Activated naive CD4-positive, alpha-beta T cell (primary cell): ENCODE measurements around the gene CA5A.

Experiments
- DNase-seq, 4 experiments: peaks; one replicate each; lab custom pipeline; 2025; lab: John Stamatoyannopoulos, UW

Gene CA5A

DNA sequence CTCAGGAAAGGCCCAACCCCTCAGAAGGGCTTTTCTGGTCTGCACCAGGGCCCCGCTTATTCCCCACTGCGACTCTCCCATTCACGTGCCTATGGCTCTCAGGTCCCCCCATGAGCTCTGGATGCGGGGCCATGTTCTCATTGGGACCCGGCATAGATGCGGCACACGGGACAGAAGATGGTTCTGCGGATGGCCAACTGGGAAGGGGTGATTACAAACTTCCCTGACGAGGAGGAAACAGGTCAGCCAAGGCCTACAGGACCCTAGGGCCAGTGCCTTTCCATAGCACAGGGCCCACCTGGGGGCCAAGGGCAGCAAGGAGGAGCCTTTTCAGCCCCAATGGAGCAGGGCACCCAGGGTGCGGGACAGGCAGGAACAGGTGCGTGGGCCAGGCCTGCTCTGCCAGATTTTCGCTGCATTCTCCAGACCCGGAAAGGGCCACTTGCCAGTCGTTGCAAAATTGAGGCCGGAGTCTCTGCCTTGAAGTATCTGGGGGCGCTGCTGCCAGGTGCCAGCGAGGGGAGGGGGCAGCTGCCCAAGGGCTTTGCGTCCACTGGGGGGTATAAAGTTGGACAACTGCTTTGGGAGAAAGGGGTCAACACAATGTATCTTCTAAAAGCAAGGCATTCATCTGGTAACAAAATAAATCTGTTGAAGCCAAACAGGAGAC, 87.5 kb downstream of the CA5A start:
- DNase-seq: no peak

GRCh38 chr16:87847785-87848675, 88.3 kb downstream of the CA5A start:
- DNase-seq: no peak

GRCh38 chr16:87847467-87847784, 88.9 kb downstream of the CA5A start:
- no peak for DNase-seq

GRCh38 chr16:87846705-87847466, 89.4 kb downstream of the CA5A start:
- no peak for DNase-seq

- DNase-seq: no peak
Measured at GRCh38 chr16:87845807-87846619, 90.3 kb downstream of the CA5A start.

GRCh38 chr16:87845213-87845612, 91.1 kb downstream of the CA5A start:
- no peak for DNase-seq

- no peak for DNase-seq
Measured at GRCh38 chr16:87844809-87845208, 91.5 kb downstream of the CA5A start.

- no peak for DNase-seq
Measured at GRCh38 chr16:87844120-87844733, 92.1 kb downstream of the CA5A start.

GRCh38 chr16:87843678-87844105, 92.6 kb downstream of the CA5A start:
- no peak for DNase-seq

DNA sequence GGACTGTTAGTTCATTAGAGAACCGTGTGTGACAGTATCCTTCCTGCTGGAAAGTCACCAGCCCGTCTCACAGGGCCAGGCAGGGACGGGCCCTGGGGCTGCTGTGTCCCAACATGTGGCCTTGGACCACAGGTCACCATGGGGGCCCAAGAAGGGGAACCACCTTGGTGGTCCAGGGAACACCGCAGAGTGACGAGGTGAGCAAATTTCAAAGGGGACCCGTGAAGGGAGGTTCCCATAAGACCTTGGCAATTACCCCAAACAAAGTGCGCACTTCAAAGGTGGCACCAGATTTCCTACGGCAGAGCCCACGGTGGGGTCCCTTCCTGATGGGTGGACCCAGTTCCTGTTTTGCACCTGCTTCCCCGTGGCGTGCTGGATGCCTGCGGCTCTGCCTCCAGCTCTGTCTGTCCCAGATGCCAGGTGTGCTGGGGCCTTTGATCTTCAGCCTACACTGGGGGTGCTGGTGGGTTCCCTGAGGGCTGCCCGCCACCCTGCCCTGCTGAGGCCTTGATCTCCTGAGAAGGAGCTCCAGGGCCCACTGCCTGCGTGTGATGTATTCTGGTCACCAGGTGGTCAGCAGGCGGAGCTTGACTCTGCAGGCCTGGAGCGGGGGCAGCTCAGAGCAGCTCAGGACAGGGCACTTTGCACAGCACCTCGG, 94.0 kb downstream of the CA5A start:
- no peak for DNase-seq

- no peak for DNase-seq
Measured at GRCh38 chr16:87841340-87842208, 94.8 kb downstream of the CA5A start.

- no peak for DNase-seq
Measured at GRCh38 chr16:87840271-87840978, 95.9 kb downstream of the CA5A start.

DNA sequence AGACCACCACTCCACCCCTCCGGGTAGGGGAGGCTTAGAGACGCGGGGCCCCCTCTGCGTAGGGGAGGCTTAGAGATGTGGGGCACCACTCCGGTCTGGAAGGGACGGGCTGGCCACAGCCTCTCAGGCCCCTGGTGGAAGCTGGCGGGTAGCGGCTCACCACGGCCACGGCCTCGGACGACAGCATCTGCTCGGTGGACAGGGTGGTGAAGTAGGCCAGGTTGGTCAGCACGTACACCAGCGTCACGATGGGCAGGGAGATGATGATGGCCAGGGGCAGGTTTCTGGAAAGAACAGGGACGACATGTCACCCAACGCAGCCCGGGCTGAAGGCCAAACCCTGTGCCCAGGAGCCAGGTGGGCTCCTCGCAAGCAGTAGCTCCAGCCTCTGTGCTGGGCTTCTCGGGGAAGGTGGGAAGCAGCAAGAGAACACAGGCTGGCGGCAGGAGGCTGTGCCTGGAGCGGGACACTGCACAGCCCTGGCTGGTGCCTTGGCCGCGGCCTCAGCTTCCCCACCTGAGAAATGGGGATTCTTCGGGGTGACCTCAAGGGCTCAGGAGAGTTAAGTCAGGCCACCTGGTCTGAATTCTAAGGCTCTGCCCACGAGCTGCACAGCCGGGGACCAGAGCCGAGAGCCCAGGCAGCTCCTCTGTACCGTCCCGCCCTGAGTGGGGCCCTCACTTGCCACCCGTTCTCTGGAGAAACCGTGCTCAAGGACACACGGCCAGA, 96.6 kb downstream of the CA5A start:
- no peak for DNase-seq

DNA sequence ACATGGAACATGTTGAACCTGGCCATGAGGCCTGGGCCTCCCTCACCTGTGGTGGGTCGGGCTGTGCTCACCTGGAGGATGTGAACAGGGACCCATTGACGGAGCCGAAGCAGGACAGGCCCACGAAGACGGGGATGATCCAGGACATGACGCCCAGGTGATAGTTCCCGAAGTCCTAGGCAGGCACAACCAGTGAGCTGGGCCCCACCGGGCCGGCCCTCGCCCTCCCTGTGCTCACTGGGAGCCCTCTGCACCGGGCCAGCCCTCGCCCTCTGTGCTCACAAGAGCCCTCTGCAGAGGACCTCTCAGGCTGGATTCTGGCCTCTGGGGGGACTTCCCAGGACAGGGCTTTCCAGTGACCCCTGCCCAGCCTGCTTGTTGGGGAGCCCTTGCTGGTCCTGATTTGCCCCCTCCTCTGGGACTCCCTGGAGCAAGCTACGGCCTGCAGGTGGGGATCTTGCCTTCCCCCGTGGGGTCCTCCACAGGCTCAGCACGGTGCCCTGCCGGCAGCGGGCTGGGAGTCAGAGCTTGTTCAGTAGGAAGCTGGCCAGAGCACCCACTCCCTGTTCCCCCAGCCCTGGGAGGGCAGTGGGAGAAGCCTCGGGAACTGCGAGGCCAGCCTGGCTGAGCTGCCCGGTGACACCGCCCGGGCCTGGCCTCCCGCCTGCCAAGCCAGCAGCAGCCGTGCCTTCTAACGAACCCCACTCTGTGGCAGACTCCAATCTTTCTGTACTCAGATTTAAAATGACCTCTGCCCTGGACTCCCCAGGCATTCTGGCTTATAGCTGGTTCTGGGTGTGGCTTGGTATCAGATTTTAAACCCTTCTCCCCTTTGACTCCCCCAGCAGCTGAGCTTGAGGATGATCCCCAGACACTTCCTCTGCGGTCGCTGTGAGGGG, 97.4 kb downstream of the CA5A start:
- DNase-seq: no peak
